ENCODE measurements around the gene PCSK6.

GRCh38 chr15:101497017-101497416, 7.5 kb upstream of the PCSK6 start:
- TF ChIP-seq CTCF (IDR thresholded peaks at IDR 0.05): no peak
- TF ChIP-seq POLR2A (IDR thresholded peaks at IDR 0.05): no peak
